ENCODE results near the gene GNAQ.

The GNAQ gene

GRCh38 chr9:77785341-77785740 is 246.3 kb downstream of the GNAQ start:
- H3K4me3 ChIP-seq (ENCODE audit: low read length), result no peak overlapping the region

GRCh38 chr9:77783518-77783917 is 248.1 kb downstream of the GNAQ start:
- H3F3A ChIP-seq (ENCODE audit: control insufficient read depth, insufficient read depth), result no peaks in the 10 kb centered on the region

More at GRCh38 chr9:77785341-77785740, 246.3 kb downstream of the GNAQ start:
- Histone ChIP-seq H4K20me1 (ENCODE audit: control insufficient read depth, insufficient read depth, low read depth, low read length) (no peaks in the 10 kb centered on the region), H3K79me2 (ENCODE audit: control insufficient read depth, low read length) (no peaks in the 10 kb centered on the region), H3K27ac (ENCODE audit: low read depth, low read length) (no peak overlapping the region), H3K4me2 (ENCODE audit: low read length) (no peak overlapping the region), H3K27me3 (ENCODE audit: control insufficient read depth, low read length) (no peaks in the 10 kb centered on the region; the same call in 1 of the 2 replicates), H3K4me1 (ENCODE audit: control insufficient read depth, low read length) (no peaks in the 10 kb centered on the region), H3F3A (ENCODE audit: control insufficient read depth, insufficient read depth) (no peaks in the 10 kb centered on the region), H3K36me3 (ENCODE audit: control insufficient read depth, low read length) (no peaks in the 10 kb centered on the region), H3K9me3 (ENCODE audit: control insufficient read depth, insufficient read depth, low read length) (no peaks in the 10 kb centered on the region), H3K9me2 (replicated peaks; ENCODE audit: control insufficient read depth, low read length) (no peaks in the 10 kb centered on the region)
- no peak for TF ChIP-seq EZH2phosphoT487 (IDR thresholded peaks at IDR 0.05; ENCODE audit: borderline replicate concordance, low read length)
- TF ChIP-seq CTCF (IDR thresholded peaks at IDR 0.05; ENCODE audit: low read depth, low read length, poor library complexity, severe bottlenecking), result no peak

GRCh38 chr9:77779010-77779409 is 252.6 kb downstream of the GNAQ start:
- no peaks in the 10 kb centered on the region for H3K4me1 ChIP-seq (ENCODE audit: control insufficient read depth, low read length)
- H3K4me2 ChIP-seq (ENCODE audit: low read length), result no peak overlapping the region
- H3K9me3 ChIP-seq (ENCODE audit: control insufficient read depth, insufficient read depth, low read length), result no peaks in the 10 kb centered on the region
- H3K36me3 ChIP-seq (ENCODE audit: control insufficient read depth, low read length), result no peaks in the 10 kb centered on the region
- H4K20me1 ChIP-seq (ENCODE audit: control insufficient read depth, insufficient read depth, low read depth, low read length), result no peaks in the 10 kb centered on the region
- no peak overlapping the region for H3K27ac ChIP-seq (ENCODE audit: low read depth, low read length)
- H3K27me3 ChIP-seq (ENCODE audit: control insufficient read depth, low read length), result no peaks in the 10 kb centered on the region; the same call in 1 of the 2 replicates
- no peak overlapping the region for H3K4me3 ChIP-seq (ENCODE audit: low read length)
- H3F3A ChIP-seq (ENCODE audit: control insufficient read depth, insufficient read depth), result no peaks in the 10 kb centered on the region
- H3K9me2 ChIP-seq (replicated peaks; ENCODE audit: control insufficient read depth, low read length), result no peaks in the 10 kb centered on the region
- H3K79me2 ChIP-seq (ENCODE audit: control insufficient read depth, low read length), result no peaks in the 10 kb centered on the region
- TF ChIP-seq CTCF (IDR thresholded peaks at IDR 0.05; ENCODE audit: low read depth, low read length, poor library complexity, severe bottlenecking), result no peak

More at GRCh38 chr9:77783518-77783917, 248.1 kb downstream of the GNAQ start:
- H4K20me1 ChIP-seq (ENCODE audit: control insufficient read depth, insufficient read depth, low read depth, low read length), result no peaks in the 10 kb centered on the region
- H3K27me3 ChIP-seq (ENCODE audit: control insufficient read depth, low read length), result no peaks in the 10 kb centered on the region; the same call in 1 of the 2 replicates
- no peaks in the 10 kb centered on the region for H3K36me3 ChIP-seq (ENCODE audit: control insufficient read depth, low read length)
- no peaks in the 10 kb centered on the region for H3K9me3 ChIP-seq (ENCODE audit: control insufficient read depth, insufficient read depth, low read length)
- no peaks in the 10 kb centered on the region for H3K79me2 ChIP-seq (ENCODE audit: control insufficient read depth, low read length)
- H3K9me2 ChIP-seq (replicated peaks; ENCODE audit: control insufficient read depth, low read length), result no peaks in the 10 kb centered on the region
- H3K4me3 ChIP-seq (ENCODE audit: low read length), result no peak overlapping the region
- H3K27ac ChIP-seq (ENCODE audit: low read depth, low read length), result no peak overlapping the region
- no peak overlapping the region for H3K4me2 ChIP-seq (ENCODE audit: low read length)
- no peaks in the 10 kb centered on the region for H3K4me1 ChIP-seq (ENCODE audit: control insufficient read depth, low read length)
- TF ChIP-seq EZH2phosphoT487 (IDR thresholded peaks at IDR 0.05; ENCODE audit: borderline replicate concordance, low read length) (no peak), CTCF (IDR thresholded peaks at IDR 0.05; ENCODE audit: low read depth, low read length, poor library complexity, severe bottlenecking) (no peak)

All from DOHH2 (cell line).